Choroid plexus epithelial cell (primary cell): Measurements from ENCODE around the gene RIPOR3.
A peak's percentile ranks its signal among the peaks of the same experiment; 100 is the strongest.
"Not testable (repeated sequence)": the region's sequence is repeated elsewhere in the genome, so short reads cannot be mapped to it uniquely, and the experiment has no call there.

Experiments used
- DNase-seq: peaks from one replicate; pipeline ENCODE4 v3.0.0-alpha.2; 2010; ENCODE audit warnings: low read depth
- H3K4me3 ChIP-seq: 2 replicates; pipeline ENCODE4 v1.5.1; 2011; ENCODE audit warnings: low read depth, mild to moderate bottlenecking, control low read depth, low read length, moderate library complexity
- CTCF ChIP-seq: conservative IDR thresholded peaks from 2 replicates; pipeline ENCODE4 v1.5.1; 2011; ENCODE audit warnings: low read depth, mild to moderate bottlenecking, control low read depth, inconsistent platforms, low read length, moderate library complexity

Gene RIPOR3

GRCh38 chr20:50601511-50602431 is 89.6 kb downstream of the RIPOR3 start:
- no peak overlapping the region for H3K4me3 ChIP-seq
- DNase-seq: peak; percentile 30
- TF ChIP-seq CTCF: no peak

- no peak for DNase-seq
- no peak for TF ChIP-seq CTCF
Observed at GRCh38 chr20:50600281-50600895, 91.0 kb downstream of the RIPOR3 start.

GRCh38 chr20:50598768-50599167 is 92.6 kb downstream of the RIPOR3 start:
- DNase-seq, H3K4me3 ChIP-seq: not testable (repeated sequence)

More at GRCh38 chr20:50600281-50600895, 91.0 kb downstream of the RIPOR3 start:
- H3K4me3 ChIP-seq: no peak overlapping the region

GRCh38 chr20:50598074-50598473 is 93.3 kb downstream of the RIPOR3 start:
- TF ChIP-seq CTCF: no peak

GRCh38 chr20:50597406-50597969 is 93.9 kb downstream of the RIPOR3 start:
- no peak overlapping the region for H3K4me3 ChIP-seq
- DNase-seq: no peak
- TF ChIP-seq CTCF: no peak

More at GRCh38 chr20:50598074-50598473, 93.3 kb downstream of the RIPOR3 start:
- DNase-seq: no peak
- no peak overlapping the region for H3K4me3 ChIP-seq

- no peak for DNase-seq
- no peak overlapping the region for H3K4me3 ChIP-seq
- TF ChIP-seq CTCF: no peak
Observed at GRCh38 chr20:50596694-50597021, 94.7 kb downstream of the RIPOR3 start.

GRCh38 chr20:50595988-50596693 is 95.2 kb downstream of the RIPOR3 start:
- H3K4me3 ChIP-seq: no peak overlapping the region
- peak; percentile 56 for DNase-seq
- TF ChIP-seq CTCF: no peak
